H1 (cell line): ENCODE data around the gene PLXDC2.

ENCODE experiments used
- CREB1 ChIP-seq: IDR thresholded peaks from 2 replicates; pipeline ENCODE4 v1.6.1; 2012; ENCODE audit warnings: inconsistent platforms
- CTCF ChIP-seq, 3 experiments: IDR thresholded peaks; 1 replicate in 2 of 3; 2 replicates in 1 of 3; pipeline versions ENCODE4 v1.5.1 to v1.6.1; 2011; ENCODE audit warnings: low read length in 3 of 3, mild to moderate bottlenecking in 3 of 3, inconsistent platforms in 2 of 3, low read depth in 1 of 3, moderate library complexity in 1 of 3; ENCODE audit not compliant: insufficient read depth in 1 of 3; ENCODE audit errors: control extremely low read depth in 1 of 3
- EZH2 ChIP-seq: fragments of 200-600 bp; sonication (generic); IDR thresholded peaks from 2 replicates; pipeline ENCODE4 v1.7.1; 2012; ENCODE audit warnings: low read depth, mild to moderate bottlenecking, moderate library complexity, low read length, inconsistent platforms; ENCODE audit not compliant: severe bottlenecking
- HDAC2 ChIP-seq, 2 experiments: fragments of 300-600 bp in 1 of 2; sonication (generic) in 1 of 2; IDR thresholded peaks; 2 replicates each; pipeline ENCODE4 v1.6.1; 2011 to 2012; ENCODE audit warnings: low read depth in 2 of 2, low read length in 2 of 2, mild to moderate bottlenecking in 2 of 2, moderate library complexity in 2 of 2, borderline replicate concordance in 1 of 2, inconsistent platforms in 1 of 2
- POLR2A ChIP-seq, 2 experiments: IDR thresholded peaks; 1 replicate in 1 of 2; 2 replicates in 1 of 2; pipeline ENCODE4 v1.6.1; 2011; ENCODE audit warnings: low read depth in 2 of 2, low read length in 2 of 2, mild to moderate bottlenecking in 2 of 2; ENCODE audit errors: control extremely low read depth in 1 of 2
- POLR2AphosphoS5 ChIP-seq: IDR thresholded peaks from 2 replicates; pipeline ENCODE4 v1.6.1; 2011; ENCODE audit warnings: low read depth, low read length
- RAD21 ChIP-seq, 2 experiments: IDR thresholded peaks in 1 of 2; conservative IDR thresholded peaks in 1 of 2; 2 replicates each; pipeline ENCODE4 v1.6.1; 2011; ENCODE audit warnings: low read depth in 2 of 2, low read length in 2 of 2, improper control_type of control experiment in 1 of 2, inconsistent platforms in 1 of 2, mild to moderate bottlenecking in 1 of 2, moderate library complexity in 1 of 2
- RFX5 ChIP-seq: IDR thresholded peaks from 2 replicates; pipeline ENCODE4 v1.6.1; 2011; ENCODE audit warnings: low read depth, low read length, improper control_type of control experiment, borderline replicate concordance
- ZNF274 ChIP-seq: IDR thresholded peaks from 2 replicates; pipeline ENCODE4 v1.7.0; 2012; ENCODE audit warnings: low read length, borderline replicate concordance; ENCODE audit errors: extremely low read depth

- TF ChIP-seq RAD21 (IDR thresholded peaks at IDR 0.05 in 1 of 2, conservative IDR thresholded peaks at IDR 0.05 in 1 of 2; ENCODE audit: low read depth in 2 of 2, low read length in 2 of 2) (no peak), CREB1 (no peak), CTCF (IDR thresholded peaks at IDR 0.05; ENCODE audit: control extremely low read depth in 1 of 3, insufficient read depth in 1 of 3, low read depth in 1 of 3, low read length in 3 of 3) (no peak), HDAC2 (IDR thresholded peaks at IDR 0.05; ENCODE audit: borderline replicate concordance in 1 of 2, low read depth in 2 of 2, low read length in 2 of 2) (no peak), POLR2AphosphoS5 (no peak), POLR2A (IDR thresholded peaks at IDR 0.05; ENCODE audit: control extremely low read depth in 1 of 2, low read depth in 2 of 2, low read length in 2 of 2) (no peak), ZNF274 (no peak), RFX5 (no peak), EZH2 (no peak)
Measured at GRCh38 chr10:20017961-20018360, 201.7 kb downstream of the PLXDC2 start.
